Central memory CD8-positive, alpha-beta T cell (primary cell): ENCODE measurements around the gene ZNRF4.

Experiments used
- ATAC-seq: fragments of 150-1000 bp; cut with Tn5 transposase; replicated peaks from 2 replicates; pipeline ENCODE4 v1.10.0; 2022; ENCODE audit warnings: mild to moderate bottlenecking, moderate FRiP score, moderate number of reproducible peaks; ENCODE audit not compliant: poor library complexity, severe bottlenecking; ENCODE audit errors: extremely low read depth
- DNase-seq, 2 donors: peaks; one replicate each; pipeline ENCODE4 v3.0.0; 2021; ENCODE audit warnings: low spot score in 2 of 2
- H3K27ac Mint-ChIP-seq: one replicate; pipeline ENCODE4 v1.8.0; 2022; ENCODE audit warnings: low read depth, mild to moderate bottlenecking, moderate library complexity, mixed read lengths
- H3K27me3 Mint-ChIP-seq: one replicate; pipeline ENCODE4 v1.8.0; 2022; ENCODE audit warnings: mixed read lengths
- H3K36me3 Mint-ChIP-seq: one replicate; pipeline ENCODE4 v1.8.0; 2022; ENCODE audit warnings: mild to moderate bottlenecking, moderate library complexity, mixed read lengths; ENCODE audit not compliant: insufficient read depth
- H3K4me1 Mint-ChIP-seq: one replicate; pipeline ENCODE4 v1.8.0; 2022; ENCODE audit warnings: mixed read lengths
- H3K4me3 Mint-ChIP-seq: one replicate; pipeline ENCODE4 v1.8.0; 2022; ENCODE audit warnings: mild to moderate bottlenecking, moderate library complexity, mixed read lengths
- H3K9me3 Mint-ChIP-seq: one replicate; pipeline ENCODE4 v1.8.0; 2022; ENCODE audit warnings: mixed read lengths

ZNRF4 gene

DNA sequence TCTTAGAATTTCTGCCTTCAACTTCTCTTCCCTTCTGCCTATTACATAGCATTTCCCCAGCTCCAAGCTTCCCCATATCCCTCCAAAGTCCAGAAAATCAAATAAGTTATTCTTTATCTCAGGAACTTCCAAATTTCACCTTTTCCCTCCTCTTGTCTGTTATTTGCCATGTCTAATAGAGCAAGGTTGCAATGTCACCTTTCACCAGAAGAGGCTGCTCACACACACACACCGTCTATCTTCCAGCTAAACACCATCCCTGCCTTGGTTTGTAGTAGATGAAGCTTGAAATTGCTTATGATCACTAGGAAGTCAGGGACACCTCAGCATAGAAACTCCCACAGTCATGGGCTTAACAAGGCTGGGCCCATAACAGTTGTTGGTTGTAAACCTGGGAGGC lies 48.4 kb downstream of the ZNRF4 start:
- H3K36me3 Mint-ChIP-seq, result peaks cover 1% of the 10 kb centered on the region
- H3K4me1 Mint-ChIP-seq, result no peaks in the 10 kb centered on the region
- DNase-seq, result no peak
- no peak for ATAC-seq
- no peak overlapping the region for H3K4me3 Mint-ChIP-seq
- peaks cover 32% of the 10 kb centered on the region for H3K9me3 Mint-ChIP-seq
- peaks cover 20% of the 10 kb centered on the region for H3K27me3 Mint-ChIP-seq
- no peak overlapping the region for H3K27ac Mint-ChIP-seq

DNA sequence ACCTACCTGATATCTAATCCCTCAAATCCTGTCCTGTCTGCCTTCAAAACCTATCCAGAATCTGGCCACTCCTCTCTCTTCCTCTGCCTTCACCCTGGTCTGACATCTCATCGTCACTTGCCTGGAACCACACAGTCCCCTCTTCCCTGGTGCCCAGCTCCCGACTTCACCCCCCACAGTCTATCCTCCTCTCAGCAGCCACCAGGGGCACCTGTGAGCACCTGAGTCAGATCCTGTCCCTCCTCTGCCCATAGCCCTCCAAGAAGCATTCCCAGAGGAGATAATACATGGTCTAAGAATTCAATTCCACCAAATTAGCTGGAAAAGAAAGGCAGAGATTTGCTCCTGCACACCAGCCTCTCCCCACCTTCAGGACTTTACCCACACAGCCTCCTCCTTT lies 48.9 kb downstream of the ZNRF4 start:
- Mint-ChIP-seq H3K9me3 (peaks cover 32% of the 10 kb centered on the region), H3K4me1 (no peaks in the 10 kb centered on the region), H3K36me3 (peaks cover 1% of the 10 kb centered on the region), H3K4me3 (no peak overlapping the region), H3K27ac (no peak overlapping the region), H3K27me3 (peaks cover 20% of the 10 kb centered on the region)
- ATAC-seq (no peak), DNase-seq (no peak)
